Measurements from ENCODE around the gene C10orf120.
A peak's percentile ranks its signal among the peaks of the same experiment; 100 is the strongest.

DNA sequence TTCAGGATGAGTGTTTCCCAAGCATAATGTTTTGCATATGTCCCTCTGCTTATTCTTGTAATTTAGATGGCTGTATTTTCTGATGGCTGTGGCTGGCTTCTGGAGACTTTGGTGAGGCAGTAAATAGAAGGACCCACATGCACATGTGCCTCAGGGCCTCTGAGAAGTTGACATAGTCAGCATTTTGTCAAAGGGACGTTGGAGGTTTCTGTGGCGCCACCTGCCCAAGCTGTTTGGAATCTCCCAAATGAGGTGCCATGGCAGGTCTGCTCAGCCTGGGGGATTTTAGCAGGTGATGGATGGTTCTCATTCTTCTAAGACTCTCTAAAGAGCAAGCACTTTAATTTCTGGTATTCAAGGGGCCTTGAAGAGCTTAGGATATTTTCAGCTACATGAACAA is 29.8 kb downstream of the C10orf120 start:
- TF ChIP-seq CTCF (conservative IDR thresholded peaks at IDR 0.05; ENCODE audit: low read length) (peak; percentile 27; the same call in 1 of the 2 replicates), EZH2phosphoT487 (IDR thresholded peaks at IDR 0.05; ENCODE audit: borderline replicate concordance, low read depth, low read length) (no peak)

Data from OCI-LY7 (cell line).